CD4-positive, alpha-beta T cell treated with Interleukin-17A for 4 hours (primary cell): ENCODE data around the gene WIPF1.

ENCODE experiments used
- DNase-seq: peaks from one replicate; pipeline ENCODE4 v3.0.0-alpha.2; 2020; ENCODE audit warnings: mixed read lengths

Gene WIPF1, protein sequence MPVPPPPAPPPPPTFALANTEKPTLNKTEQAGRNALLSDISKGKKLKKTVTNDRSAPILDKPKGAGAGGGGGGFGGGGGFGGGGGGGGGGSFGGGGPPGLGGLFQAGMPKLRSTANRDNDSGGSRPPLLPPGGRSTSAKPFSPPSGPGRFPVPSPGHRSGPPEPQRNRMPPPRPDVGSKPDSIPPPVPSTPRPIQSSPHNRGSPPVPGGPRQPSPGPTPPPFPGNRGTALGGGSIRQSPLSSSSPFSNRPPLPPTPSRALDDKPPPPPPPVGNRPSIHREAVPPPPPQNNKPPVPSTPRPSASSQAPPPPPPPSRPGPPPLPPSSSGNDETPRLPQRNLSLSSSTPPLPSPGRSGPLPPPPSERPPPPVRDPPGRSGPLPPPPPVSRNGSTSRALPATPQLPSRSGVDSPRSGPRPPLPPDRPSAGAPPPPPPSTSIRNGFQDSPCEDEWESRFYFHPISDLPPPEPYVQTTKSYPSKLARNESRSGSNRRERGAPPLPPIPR

DNA sequence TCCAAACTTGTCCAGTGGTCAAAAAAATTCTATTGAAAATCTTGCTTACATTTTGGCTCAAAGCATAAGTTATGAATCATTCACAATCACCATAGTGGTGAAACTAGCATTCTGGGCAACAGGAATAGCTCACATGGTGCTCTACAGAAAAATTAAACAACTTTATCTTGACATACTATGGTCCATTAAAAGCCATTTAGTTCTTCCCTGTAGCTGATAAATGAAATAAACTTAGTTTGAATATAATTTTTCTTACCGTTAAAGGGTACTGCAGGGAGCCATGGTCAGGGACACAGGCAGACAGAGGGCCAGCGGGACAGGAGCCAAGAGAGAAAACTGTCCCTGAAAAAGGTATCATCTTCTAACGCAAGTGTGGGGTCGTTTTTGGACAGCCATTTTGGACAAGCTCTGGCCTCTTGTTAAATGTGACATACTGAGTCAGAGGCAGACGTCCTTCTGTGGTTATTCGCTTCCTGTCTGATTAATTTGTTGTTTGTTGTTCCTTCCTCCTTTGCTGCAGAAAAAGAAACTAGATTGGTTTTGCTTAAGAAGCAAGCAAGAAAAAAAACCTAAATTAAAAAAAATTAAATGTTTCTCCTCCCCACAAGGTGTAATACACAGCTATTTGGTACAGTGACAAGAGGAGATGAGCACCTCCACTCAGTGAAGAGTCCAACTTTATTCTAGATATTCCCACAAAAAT is at the start of gene WIPF1:
Gene WIPF1, minus strand, starts transcription at position 460 of the 703 bp plus-strand sequence. CDS start 12,231 bp downstream, outside the sequence.
- peak; percentile 56 for DNase-seq

DNA sequence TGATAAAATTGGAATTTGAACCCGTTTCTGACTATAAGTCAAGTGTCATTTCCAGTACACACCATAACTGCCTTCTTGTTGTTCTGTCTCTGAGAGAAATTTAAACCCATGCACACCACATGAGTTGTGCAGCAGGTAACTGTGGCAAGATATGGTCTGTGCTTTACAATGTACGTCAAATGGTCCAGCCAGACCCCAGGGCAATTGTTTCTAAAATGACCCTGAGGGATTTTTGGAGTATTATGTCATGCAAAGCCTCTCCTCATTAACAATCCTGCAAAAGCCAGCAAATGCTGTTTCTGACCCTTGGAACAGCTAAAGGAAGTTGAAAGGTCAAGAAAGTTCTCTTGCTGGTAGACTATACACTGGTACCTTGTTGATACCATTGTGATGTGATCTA is 47.7 kb upstream of the WIPF1 start:
- no peak for DNase-seq

DNA sequence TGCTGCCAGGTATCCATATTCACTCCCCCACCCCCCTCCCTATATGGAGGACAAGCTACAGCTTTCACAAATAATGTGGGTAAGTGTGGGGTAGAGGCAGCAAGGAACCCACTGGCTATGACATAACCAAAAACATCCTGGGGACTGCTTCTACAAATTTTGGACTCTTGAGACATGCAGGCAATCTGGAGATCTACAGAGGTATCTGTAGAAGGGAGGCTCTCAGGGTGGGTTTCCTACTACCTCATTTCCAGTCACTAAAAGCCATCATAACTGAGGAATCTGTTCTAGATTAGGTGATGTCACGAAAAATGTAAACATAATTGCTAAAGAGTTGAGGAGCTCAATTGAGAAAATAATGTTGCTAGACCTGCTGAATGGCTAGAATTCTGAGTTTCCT is 46.8 kb upstream of the WIPF1 start:
- DNase-seq, result no peak

GRCh38 chr2:174643356-174643755 is 45.8 kb upstream of the WIPF1 start:
- DNase-seq, result no peak

- DNase-seq, result no peak
These were observed 43.6 kb upstream of the WIPF1 start for GRCh38 chr2:174641168-174641567.

GRCh38 chr2:174636987-174637386 is 39.4 kb upstream of the WIPF1 start:
- DNase-seq, result no peak

GRCh38 chr2:174635776-174636404 is 38.3 kb upstream of the WIPF1 start:
- no peak for DNase-seq

DNA sequence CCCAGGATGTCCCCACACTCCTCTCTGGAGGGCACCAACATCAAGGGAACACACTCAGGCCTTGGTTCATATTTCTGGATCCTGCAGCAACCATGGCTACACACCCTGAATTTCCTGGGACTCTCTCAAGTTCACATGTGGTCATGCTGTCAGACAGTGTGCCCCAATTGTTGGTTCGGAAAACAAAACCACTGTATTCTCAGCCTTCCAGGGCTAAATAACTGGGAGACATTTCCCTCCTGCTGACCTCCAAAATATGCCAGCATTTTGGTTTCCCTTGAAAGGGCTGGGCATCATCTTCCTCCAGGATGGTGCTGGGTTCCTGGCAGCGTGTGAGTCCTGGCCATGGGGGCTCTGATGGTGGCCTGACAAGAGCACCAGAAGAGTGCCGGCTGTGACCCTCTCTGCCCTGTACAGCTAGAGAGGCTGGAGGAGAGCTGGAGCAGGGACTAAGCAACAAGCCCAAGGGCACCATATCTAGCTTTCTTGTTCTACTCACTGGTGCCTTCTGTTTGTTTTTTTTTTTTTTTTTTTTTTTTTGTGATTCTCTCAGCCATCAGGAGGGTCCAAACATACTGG is 37.5 kb upstream of the WIPF1 start:
- DNase-seq, result no peak

GRCh38 chr2:174634130-174635014 is 36.8 kb upstream of the WIPF1 start:
- peak; percentile 62 for DNase-seq

DNA sequence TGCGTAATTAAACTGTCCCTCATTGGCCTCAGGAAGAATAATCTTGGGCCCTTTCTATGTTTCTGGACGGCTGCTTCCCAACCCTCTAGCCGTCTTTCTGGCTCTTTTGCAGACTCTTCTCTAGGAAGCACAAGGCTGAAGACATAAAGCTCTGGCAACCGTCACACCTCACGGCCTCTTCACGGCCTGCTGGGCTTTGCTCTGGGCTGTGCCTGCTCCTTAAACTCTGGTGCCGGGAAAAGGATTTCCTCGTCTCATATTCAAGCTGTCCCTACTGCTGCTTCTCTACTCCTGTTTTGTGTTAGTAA is 36.0 kb upstream of the WIPF1 start:
- DNase-seq, result peak; percentile 31

DNA sequence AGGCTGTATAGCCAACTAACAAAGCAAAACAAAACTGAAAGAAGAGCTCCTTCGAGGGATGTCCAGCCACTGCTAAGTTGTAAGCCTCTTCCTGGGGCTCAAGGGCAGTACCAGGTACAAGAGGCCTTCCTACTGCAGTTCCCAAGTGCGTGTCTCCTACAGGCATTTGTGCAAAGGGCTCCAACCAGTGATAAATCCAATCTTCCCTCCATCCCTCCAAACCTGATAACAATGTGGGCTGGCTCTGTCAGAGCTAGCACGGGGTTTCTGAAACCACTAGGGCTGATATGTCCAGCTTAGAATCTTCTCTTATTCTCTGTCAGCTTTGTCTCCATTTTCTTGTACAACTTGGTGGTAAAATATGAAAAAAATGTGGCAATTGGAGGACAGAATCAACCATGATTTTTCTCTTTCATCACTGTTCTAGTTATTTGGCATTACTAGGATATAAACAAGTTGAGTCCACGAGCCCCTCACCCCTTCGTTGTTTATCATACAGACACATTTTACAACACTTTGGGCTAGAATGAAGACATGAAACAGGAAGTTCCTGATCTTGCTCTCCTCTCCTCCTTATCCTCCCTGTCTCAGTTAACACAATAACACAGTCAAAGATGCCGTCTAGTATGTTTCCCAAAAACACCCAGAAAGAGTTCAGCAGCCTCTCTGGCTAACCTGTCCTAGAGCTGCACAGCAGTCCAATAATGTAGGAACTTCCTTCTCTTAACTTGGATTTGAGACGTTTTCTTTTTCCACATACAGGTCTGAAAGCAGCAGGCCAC is 35.4 kb upstream of the WIPF1 start:
- peak; percentile 23 for DNase-seq

DNA sequence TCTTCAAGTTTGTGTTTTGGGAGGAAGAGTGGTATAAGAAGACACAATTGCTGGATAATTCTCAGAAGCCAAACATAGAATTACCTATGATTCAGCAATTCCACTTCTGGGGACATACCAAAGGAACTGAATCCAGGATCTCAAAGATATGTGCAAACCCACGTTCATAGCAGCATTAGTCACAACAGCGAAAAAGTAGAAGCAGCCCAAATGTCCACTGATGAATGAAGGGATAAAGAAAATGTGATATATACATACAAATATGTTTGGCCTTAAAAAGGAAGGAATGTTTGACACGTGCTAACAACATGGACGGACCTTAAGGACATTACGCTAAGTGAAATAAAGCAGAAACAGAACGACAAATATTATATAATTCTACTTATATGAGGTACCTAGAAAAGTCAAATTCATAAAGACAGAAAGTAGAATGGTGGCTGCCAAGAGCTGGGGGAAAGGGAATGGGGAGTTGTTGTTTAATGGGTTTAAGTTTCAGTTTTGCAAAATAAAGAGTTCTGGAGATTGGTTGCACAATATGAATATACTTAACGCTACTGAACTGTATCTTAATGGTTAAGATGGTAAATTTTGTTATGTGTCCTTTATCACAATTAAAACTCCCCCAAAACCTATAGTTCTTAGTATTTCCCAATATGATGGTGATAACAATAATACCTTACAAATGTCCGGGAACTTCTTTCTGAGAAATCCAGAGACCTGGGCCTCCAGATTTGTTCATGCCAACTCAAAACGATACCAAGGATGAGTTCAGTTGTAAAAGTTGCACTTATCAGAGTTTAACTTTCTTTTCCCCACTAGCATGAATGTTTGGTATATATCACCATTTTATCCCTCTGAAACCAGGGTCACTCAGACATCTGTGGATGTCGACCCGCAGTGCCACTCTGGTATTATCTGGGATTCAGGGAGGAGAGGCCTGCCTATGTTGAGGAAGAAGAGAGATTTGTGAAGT is 33.7 kb upstream of the WIPF1 start:
- no peak for DNase-seq

- no peak for DNase-seq
These were observed 32.5 kb upstream of the WIPF1 start for GRCh38 chr2:174630107-174630506.

DNA sequence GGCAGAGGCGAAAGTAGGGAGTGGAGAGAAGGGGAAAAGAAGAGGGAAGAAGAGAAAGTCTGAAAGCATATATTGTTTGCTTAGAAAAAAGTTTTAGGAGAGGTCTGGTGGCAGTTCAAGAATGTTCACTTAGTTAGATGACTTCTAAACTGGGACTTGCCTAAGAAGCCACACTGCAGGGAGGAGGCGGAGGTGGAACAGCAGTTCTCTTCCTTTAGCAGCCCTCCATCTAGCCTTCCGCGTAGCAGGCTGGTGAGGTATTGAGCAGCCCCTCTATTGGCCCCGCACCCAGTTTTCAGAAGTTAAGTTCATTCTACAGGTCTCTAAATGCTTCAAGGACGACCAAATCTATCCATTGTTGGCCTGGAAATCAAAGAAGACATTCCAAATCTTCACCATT is 31.9 kb upstream of the WIPF1 start:
- peak; percentile 52 for DNase-seq

GRCh38 chr2:174628528-174629169 is 31.0 kb upstream of the WIPF1 start:
- no peak for DNase-seq

GRCh38 chr2:174627216-174627615 is 29.6 kb upstream of the WIPF1 start:
- DNase-seq, result no peak

DNA sequence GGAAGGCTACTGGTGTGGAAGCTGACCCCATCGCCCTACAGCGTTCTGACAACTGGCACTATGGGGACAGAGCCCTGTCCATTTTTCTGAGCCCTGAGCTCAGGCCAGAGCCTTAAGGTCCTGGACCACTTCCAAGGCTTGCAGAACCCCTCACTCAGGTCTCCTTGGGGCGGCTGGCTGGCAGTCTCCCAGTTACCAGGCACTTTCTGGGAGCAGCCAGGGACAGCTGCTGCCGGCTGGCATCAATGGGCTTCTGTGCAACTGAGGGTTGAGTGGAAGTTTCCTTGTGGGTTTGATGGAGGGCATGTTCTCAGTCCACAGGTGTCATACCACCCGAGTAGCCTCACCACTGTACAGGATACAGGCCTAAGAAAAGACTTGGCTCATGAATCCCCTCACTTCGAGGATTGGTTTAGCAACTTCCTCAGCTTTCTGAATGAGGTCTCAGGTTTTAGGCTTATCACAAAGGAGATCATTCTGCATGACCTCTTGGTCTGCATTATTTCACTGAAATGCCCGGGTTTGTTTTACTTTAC is 27.4 kb upstream of the WIPF1 start:
- DNase-seq, result no peak

DNA sequence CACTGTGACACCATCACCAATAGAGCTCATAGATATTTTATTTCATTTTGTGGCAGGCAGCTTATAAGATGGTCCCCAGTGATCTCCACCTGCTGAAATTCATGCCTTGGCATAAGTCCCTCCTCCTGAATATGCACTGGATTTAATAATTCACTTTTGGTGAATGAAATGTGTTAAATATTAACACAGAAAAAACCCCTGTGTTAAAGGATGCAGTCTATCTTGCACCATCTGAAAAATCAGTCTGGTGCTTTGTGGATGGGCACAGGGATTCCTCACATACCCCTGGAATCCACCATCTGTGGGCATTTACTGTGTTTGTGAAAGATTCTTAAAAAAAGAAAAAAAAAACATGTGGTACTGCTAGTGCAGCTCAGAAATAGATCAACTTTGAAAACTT is 26.1 kb upstream of the WIPF1 start:
- no peak for DNase-seq

DNA sequence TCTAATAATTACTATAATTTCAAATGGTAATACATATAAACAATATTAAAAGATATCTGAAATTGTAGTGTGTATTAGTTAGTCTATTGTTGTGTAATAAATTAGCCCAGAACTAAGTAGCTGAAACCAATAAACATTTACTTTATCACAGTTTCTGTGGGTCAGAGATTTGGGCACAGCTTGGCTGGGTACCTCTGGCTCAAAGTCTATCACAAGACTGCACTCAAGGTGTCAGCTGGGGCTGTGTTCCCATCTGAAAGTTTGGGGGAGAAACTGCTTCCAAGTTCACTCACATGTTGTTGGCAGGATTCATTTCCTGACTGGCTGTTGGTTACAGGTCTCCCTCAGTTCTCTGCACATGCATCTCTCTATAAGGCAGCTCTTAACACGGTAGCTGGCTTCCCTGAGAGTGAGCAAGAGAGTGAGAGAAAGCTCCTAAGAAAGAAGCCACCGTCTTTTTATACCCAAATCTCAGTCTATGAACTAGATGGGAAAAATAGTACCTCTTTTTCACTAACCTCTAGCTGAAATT is 25.6 kb upstream of the WIPF1 start:
- DNase-seq, result no peak
